HG02678 (cell line): Measurements from ENCODE around the gene CDK15.

Source experiments
- ATAC-seq: cut with Tn5 transposase; IDR thresholded peaks from one replicate; pipeline ENCODE4 v1.9.1; 2021; ENCODE audit warnings: mild to moderate bottlenecking, moderate library complexity; ENCODE audit not compliant: unreplicated experiment

CDK15 gene

GRCh38 chr2:201932511-201932910 is 126.2 kb downstream of the CDK15 start:
- ATAC-seq = no peak

GRCh38 chr2:201933792-201934237 is 127.5 kb downstream of the CDK15 start:
- no peak for ATAC-seq

- ATAC-seq = no peak
Observed at GRCh38 chr2:201936817-201937216, 130.5 kb downstream of the CDK15 start.

GRCh38 chr2:201937343-201937742 is 131.0 kb downstream of the CDK15 start:
- ATAC-seq = no peak

GRCh38 chr2:201938156-201938775 is 131.9 kb downstream of the CDK15 start:
- ATAC-seq = no peak

- no peak for ATAC-seq
Observed at GRCh38 chr2:201938781-201939180, 132.4 kb downstream of the CDK15 start.

- no peak for ATAC-seq
Observed at GRCh38 chr2:201939453-201939941, 133.2 kb downstream of the CDK15 start.

- ATAC-seq = no peak
Observed at GRCh38 chr2:201942531-201942930, 136.2 kb downstream of the CDK15 start.
